CD4-positive, alpha-beta T cell treated with Interleukin-4 for 1 hour (primary cell): ENCODE measurements around the gene TRAF2.
"Not testable (repeated sequence)": the region's sequence is repeated elsewhere in the genome, so short reads cannot be mapped to it uniquely, and the experiment has no call there.

Experiments used
- DNase-seq, 2 donors: peaks; one replicate each; pipeline ENCODE4 v3.0.0-alpha.2; 2020 to 2022

Gene TRAF2

DNA sequence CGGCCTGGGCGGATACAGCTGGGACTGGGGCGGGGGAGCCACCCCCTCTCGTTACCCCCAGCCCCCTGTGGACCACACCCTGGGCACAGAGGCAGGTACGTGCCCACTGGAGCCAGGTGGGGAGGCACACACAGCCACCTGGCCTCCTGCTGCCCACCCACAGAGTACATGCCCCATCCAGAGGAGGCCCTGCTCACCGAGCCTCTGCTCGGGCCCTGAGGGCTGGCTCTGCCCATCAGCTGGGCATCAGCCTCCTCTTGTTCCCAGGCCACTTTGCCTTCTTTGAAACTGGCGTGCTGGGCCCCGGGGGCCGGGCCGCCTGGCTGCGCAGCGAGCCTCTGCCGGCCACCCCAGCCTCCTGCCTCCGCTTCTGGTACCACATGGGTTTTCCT is 27.9 kb upstream of the TRAF2 start:
- no peak for DNase-seq

DNA sequence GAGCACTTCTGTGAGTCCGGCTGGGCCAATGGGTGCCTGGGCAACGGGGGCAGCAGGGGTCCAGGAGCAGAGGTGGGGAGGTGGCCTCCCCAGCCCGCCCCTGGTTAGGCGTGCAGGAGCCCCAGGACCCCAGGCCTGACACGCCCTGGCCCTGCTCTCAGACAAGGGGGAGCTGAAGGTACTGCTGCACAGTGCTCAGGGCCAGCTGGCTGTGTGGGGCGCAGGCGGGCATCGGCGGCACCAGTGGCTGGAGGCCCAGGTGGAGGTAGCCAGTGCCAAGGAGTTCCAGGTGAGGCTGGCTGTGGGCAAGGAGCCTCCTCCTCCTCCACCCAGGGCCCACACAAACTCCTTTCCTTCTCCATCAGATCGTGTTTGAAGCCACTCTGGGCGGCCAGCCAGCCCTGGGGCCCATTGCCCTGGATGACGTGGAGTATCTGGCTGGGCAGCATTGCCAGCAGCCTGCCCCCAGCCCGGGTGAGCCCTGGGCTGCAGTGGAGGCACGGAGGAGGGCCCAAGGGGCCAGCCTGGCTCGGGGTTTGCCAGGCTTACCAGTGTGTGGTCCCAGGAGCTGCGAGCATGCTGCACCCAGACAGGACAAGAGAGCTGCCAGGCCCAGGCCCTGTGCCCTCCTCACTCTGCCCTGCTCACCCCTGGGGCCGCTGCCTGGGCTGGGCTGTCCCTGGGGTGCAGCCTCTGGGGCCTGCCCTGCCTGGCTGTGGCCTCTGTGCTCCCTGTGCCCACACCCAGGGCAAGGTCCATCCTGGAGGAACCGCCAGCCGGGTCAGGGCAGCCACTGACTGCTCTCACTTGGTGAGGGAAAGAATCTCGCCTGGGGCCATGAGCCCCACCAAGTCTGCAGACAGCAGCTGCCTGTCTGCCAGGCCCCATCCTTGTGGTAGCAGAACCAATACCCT is 27.2 kb upstream of the TRAF2 start:
- DNase-seq: no peak

DNA sequence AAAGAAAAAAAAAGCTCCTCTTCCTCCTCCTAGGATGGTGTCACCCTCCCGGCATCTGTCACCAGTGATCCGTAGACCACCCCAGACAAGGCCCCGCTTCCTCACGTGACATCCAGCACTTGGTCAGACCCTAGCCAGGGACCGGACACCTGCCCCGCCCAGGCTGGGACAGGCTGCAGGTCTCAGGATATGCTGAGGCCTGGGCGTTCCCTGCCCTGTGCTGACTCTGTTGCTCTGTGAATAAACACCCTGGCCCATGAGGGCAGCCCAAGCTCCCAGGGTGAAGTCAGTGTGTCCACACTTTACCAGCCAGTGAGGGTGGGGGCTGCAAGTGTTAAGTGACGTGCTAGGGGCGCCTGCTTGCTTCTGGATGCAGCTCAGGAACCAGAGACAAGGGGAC is 25.8 kb upstream of the TRAF2 start:
- DNase-seq: no peak

DNA sequence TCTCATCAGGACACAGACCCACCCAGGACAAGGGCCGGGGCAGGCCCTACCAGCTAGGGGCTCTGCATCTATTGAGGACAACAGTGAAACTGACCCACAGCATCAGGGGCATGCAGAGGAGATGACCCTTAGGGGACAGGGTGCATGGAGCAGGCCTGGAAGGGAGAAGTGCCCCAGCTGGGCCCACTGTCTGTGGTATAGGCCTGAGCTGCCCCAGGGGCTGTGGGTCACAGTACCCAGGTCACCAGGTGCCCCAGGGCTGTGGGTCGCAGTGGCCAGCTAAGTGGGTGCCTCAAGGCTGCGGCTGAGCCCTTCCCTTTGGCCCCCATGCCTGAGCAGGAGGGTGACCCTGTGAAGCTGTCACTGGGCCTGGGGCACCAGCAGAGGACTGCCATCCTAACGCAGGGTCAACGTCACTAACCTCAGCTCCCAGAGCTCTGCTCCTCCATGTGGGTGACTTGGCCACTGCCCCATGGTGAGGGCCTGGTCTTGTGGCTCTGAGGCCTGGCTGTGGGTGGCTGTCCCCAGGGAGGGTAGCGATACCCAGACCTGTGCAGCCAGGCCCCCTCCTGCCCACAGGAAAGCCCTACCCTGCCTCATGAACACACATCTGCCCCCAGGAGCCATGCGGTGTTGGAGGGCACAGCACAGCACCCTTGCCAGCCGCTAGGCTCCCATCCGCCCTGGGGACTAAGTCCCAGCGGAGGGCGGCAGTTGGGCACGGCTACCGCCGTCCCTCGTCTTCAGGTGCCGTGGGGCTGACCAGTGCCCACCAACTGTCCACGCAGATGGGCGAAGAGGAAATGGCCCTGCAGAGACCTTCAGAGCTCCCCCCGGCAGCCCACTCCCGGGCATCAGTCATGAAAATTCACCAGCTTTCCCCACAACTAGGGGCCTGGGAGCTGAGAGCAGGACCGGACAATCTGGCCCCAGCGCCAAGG is 25.1 kb upstream of the TRAF2 start:
- DNase-seq: no peak

DNA sequence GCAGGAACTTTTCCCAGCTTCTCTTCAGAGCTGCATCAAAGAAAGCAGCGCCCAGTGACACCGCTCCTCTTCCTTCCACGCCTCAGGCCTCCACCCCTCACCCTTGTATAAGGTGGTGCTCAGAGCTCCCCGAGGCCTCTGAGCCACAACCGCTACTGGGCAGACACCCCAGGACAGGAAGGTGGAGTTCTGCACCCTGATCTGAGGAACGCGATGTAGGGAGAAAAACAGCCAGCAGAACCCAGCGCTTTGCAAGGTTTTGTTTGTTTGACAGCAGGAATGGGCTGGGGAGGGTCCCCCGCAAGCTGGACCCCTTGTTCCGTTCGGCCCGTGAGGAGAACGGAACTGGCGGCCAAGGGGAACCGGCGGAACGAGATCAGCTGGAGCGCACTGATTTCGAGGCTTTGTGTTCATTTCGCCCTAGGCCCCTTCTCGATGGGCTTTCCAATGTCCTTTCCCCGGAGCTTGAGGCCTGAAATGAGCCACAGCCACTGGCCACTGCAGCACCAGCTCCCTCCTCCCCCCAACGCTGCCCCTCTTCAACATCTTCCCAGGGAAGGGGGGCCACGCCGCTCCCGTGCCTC is 24.4 kb upstream of the TRAF2 start:
- no peak for DNase-seq

DNA sequence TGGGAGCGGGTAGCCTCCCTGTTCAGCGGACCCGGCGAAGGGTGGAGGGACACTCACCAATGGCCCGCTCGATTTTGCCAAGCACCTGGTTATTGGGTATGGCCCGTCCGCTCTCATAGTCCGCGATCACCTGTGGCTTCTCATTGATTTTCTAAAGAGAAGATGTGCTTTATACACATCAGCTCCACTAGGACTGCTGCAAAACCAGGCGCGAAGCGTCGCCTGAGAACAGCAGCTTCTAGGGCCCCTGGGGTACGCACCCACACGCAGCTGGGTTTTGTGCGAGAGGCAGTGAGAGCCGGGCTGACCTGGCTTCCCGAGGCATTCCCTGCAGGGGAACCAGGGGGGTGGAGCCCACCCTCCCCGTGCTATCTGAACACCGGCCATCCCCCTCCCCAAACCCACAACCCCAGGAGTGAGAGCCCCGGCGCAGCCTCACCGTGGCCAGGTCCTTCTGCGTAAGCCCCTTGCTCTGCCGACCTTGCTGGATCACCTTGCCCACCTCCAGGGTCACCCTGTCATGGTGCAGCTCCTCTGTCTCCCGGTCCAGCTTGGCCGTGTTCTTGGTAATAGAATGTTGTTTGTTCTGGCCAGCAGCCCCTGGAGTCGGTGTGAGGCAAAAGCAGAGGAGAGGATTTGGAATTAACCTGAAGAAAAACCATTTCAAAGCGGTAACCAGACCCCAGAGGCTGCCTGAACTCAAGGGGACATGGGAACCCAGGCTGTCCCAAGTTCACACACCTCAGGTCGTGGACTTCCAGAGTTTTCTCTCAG is 23.3 kb upstream of the TRAF2 start:
- no peak for DNase-seq

DNA sequence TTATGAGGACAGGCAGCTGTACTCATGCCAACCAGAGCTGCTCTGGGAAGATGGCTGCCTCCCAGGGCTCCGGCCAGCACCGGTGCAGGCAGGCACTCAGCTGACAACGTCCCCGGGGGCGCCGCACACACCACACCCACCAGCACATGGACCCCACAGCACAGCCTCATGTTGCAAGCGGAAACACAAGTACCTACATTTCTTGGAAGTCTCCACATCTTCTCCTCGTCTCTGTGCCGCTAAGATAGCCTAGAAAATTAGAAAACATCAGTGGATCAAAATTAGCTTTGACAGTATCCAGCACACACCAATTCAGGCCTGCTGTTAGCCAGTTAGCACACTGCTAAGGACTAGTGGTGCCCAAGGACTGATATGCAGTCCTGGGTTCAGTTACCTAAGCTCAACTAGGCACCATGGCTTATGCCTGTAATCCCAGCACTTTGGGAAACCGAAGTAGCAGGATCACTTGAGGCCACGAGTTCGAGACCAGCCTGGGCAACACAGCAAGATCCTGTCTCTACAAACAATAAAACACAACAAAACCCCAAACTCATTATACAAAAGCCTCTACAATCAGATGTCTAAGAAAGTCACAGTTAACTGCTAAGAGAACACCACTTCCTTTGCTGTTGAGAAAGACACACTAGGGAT is 22.6 kb upstream of the TRAF2 start:
- no peak for DNase-seq

DNA sequence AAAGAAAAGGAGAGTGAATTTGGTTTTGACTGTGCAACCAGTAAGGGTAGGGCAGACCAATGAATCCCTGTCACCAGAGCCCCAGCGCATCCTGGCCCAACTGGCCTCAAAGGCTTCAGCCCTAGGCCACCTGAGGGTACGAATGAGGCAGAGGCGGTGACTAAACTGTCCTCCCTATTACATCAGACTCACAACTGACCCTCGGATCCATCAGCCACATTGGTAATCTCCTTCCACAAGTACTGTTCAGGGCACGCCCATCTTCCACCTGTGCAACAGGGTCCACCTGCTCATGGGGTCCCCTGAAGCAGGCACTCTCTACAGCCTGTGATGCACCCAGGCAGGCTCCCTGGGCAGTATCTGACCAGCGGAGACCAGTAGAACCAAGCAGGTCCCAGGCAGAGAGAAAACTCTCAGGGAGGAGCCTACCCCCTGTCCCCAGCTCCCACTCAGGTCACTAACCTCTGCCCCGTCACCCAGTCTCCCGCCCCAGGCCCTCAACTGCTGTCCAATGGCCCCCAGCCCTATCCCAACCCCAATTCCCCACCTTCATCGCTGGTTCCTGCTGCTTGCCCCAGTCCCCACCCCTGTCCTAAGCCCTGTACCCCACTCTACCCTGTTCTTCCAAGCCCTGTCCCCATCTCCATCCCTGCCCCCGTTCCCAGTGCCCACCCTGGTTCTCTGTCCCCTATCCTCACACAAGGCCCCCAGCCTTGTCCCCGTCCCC is 21.1 kb upstream of the TRAF2 start:
- no peak for DNase-seq

DNA sequence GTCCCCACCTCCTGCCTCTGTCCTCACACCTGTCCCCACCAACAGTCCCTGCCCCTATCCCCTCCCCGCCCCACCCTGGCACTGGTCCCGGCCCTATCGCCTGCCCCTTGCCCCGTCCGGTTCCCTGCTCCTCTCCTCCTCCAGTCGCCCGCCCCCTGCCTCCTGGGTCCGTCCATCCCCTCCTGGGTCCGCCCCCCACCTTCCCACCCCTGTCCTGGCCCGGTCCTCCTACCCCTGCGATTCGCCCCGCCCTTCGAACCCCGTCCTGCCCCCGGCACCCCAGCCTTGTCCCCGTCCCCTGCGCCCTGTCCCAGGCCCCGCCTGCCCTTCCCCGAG is 20.6 kb upstream of the TRAF2 start:
- DNase-seq: no peak

DNA sequence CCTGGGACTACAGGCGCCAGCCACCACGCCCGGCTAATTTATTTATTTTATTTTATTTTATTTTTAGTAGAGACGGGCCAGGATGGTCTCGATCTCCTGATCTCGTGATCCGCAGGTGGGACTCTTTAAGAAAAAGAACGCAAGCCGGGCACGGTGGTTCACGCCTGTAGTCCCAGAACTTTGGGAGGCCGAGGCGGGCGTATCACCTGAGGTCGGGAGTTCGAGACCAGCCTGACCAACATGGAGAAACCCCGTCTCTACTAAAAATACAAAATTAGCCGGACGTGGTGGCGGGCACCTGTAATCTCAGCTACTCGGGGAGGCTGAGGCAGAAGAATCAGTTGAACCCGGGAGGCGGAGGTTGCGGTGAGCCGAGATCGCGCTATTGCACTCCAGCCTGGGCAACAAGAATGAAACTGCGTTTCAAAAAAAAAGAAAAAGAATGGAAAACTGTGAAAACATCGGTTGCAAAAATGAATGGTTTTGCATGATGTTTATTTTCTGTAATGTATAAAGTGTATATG is 19.4 kb upstream of the TRAF2 start:
- not testable (repeated sequence) for DNase-seq

DNA sequence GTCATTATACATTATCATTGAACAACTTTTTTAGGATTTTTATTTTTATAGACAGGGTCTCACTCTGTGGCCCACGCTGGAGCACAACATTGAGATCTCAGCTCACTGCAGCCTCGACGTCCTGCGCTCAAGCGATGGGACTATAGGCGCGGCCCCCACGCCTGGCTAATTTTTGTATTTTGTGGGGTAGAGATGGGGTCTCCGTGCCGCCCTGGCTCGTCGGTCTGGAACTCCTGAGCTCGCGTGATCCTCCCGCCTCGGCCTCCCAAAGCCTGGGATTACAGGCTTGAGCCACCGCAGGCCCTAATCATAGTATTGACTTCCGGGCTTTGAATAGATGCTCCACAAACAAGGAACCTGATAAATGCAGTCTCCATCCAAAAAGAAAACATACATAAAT is 18.8 kb upstream of the TRAF2 start:
- DNase-seq: no peak

DNA sequence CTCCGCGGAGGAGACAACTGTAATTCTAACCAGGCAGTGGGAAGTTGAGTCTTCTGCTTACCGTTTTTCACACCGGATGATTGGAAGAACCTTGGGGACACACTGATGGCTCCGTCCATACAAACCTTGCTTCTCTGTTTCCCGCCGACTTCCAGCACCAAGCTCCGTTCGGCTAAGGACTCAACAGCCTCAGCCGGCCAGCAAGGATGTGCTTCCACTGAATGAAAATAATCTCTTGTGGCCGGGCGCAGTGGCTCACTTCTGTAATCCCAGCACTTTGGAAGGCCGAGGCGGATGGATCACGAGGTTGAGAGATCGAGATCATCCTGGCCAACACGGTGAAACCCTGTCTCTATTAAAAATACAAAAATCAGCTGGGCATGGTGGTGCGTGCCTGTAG is 18.4 kb upstream of the TRAF2 start:
- no peak for DNase-seq

DNA sequence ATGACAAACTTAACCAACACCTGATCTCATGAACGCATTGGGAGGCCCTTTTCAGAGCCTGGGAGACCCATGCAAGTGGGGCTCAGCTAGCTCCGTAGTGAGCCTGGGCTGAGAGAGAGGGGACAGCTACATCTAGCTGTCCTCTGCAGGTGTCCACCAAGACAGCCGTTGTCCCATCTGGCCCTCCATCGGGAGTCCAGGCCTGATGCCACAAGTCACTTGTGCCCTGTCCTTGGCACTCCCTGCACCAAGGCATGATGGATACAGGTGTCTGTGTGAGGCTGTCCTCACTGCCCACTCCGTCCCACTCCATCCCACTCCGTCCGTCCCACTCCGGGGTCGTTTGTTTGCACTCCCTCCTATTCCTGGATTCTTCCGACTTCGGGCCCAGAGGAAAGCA is 17.7 kb upstream of the TRAF2 start:
- no peak for DNase-seq

DNA sequence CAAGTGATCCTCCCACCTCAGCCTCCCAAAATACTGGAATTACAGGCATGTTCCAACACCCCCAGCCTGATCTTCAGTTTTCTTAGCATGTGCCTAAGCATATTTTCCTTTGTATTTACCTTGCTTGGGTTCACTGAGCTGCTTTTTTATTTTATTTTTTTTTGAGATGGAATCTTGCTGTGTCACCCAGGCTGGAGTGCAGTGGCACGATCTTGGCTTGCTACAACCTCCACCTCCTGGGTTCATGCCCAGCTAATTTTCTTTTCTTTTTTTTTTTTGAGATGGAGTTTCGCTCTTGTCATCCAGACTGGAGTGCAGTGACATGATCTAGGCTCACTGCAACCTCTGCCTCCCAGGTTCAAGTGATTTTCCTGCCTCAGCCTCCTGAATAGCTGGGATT is 16.7 kb upstream of the TRAF2 start:
- DNase-seq: not testable (repeated sequence)

DNA sequence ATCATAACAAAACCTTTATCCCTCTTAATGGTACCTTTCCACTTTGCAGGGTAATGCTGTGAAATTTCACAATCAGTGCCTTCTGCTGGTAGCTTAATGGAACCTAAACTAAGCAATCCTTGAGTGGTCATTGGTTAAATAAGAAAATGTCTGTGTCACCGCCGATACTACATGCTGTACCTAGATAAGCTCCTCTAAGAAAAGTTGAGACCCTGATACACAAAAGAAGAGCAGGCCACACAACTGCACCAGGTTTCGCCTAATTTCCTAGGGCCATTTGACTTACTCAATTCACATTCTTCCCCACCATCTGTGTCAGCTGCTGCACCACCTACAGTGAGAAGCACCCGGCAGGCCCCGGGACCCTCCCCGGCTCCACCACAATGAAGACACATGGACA is 11.2 kb upstream of the TRAF2 start:
- no peak for DNase-seq

DNA sequence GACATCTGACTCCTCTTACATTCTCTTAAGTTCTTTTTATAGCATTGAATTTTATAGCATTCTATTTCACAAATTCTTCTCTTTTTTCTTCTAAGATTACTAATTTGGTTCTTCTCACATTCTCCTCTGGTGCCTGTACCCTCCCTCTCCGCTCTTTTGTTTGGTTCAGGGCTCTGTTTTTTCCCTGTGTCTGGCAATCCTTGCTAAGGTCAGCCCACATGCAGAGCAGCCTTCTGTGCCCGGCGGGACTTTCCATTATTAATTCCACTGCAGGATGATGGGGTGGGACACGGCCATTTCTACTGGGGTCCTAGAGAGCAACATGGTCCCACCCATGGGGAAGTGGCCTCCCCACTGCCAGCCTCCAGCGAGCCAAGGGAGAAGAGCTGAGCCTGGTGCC is 9.8 kb upstream of the TRAF2 start:
- no peak for DNase-seq

DNA sequence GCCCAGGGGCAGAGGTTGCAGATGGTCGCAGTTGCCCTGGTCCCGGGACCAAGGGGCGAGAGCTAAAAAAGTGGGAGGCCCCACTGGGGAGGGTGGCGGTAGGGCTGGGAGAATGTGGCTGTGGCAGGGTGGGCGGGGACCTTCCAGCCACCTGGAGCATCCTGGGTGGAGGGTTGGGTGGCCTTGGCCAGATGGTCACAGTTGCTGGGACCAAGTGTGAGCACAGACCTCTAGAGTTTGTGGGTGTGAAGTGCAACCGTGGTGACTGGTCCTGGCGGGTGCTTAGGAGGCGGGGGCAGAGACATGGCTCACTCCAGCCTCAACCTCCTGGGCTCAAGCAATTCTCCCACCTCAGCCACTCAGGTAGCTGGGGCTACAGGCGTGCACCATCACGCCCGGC is 5.7 kb upstream of the TRAF2 start:
- no peak for DNase-seq

DNA sequence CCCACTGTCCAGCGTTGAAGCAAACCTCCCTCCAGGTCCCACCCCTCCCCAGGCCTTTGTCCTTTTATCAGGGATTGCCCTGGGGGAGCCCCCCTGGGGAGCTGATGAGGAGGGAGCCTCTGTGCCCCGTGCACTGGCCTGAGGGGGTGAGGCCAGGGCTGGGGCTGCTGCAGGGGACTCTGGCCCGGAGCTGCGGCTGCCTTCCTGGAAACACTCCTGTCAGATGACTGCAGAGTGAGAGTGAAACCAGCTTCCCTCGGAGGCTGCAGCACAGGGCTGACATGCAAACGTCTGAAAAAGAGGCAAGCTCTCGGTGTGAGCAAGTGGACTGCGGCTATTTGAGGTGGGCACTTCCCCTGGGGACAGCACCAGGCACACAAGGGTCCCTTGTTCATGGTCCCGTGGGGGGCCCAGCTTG is 4.6 kb upstream of the TRAF2 start:
- peak in 1 of 2 donors; percentile 42 for DNase-seq

DNA sequence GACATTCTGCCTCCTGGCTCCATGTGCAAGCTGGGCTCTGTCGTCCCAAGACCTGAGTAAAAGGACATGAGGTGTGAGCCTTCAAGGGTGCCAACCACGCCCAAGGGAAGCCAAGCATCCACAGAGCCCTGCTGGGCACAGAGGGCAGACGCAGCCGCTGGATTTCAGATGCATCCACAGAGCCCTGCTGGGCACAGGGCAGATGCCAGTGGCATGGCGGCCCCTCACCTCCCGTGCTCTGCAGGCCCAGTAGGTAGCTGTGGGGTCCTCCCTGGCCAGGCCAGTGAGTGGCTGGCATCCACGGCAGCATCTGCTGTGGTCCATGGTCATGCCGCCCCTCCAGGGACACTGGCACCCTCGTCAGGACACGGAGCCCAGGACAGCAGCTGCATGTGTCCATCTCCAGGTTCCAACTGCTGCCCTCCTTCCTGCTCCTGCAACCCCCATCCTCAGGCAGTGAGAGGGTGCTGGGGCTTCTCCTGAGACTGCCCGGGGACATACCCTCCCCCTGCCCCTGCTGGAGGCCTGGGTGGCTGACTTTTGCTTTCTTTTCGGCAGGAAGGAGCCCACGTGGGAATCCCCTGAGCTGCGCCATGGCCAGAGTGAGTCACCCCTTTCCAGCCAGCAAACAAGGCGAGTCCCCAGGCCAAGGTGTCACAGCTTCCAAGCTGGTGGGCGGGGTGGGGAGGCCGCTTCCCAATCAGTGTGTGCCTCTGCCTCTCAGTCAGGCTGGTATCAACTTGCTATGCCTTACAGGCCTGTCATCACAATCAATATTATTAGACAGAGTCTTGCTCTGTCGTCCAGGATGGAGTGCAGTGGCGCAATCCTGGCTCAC is 4.0 kb upstream of the TRAF2 start:
- DNase-seq: peak; percentile 85 to 91

DNA sequence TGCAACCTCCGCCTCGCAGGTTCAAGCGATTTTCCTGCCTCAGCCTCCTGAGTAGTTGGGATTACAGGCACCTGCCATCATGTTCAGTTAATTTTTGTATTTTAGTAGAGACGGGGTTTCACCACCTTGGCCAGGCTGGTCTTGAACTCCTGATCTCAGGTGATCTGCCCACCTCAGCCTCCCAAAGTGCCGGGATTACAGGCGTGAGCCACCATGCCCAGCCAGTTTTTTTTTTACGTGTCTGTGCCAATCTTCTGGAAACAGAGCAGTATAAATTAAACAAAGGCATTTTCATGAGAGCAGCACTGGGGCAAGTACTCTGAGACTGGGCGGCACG is 3.4 kb upstream of the TRAF2 start:
- DNase-seq: not testable (repeated sequence)
